Endothelial cell of umbilical vein (primary cell): ENCODE data around the gene BTBD18.

ENCODE experiments used
- CTCF ChIP-seq, 2 donors: IDR thresholded peaks; 1 replicate in 1 of 2; 2 replicates in 1 of 2; pipeline ENCODE4 v1.5.1; 2011; ENCODE audit warnings: low read length in 2 of 2, mild to moderate bottlenecking in 2 of 2, moderate library complexity in 2 of 2, control low read depth in 1 of 2, inconsistent platforms in 1 of 2, low read depth in 1 of 2; ENCODE audit not compliant: insufficient read depth in 1 of 2; ENCODE audit errors: extremely low read depth in 1 of 2
- GATA2 ChIP-seq: IDR thresholded peaks from 2 replicates; pipeline ENCODE4 v1.7.0; 2011; ENCODE audit warnings: low read depth, mild to moderate bottlenecking, moderate library complexity, mixed read lengths, low read length; ENCODE audit not compliant: insufficient read length, insufficient read depth

GRCh38 chr11:57772562-57772961 is 20.9 kb upstream of the BTBD18 start:
- TF ChIP-seq CTCF (IDR thresholded peaks at IDR 0.05; ENCODE audit: extremely low read depth in 1 of 2, insufficient read depth in 1 of 2, low read depth in 1 of 2, low read length in 2 of 2) = no peak
- no peak for TF ChIP-seq GATA2
